VCaP (cell line): ENCODE measurements around the gene BTBD18.
"Not testable (repeated sequence)": the region's sequence is repeated elsewhere in the genome, so short reads cannot be mapped to it uniquely, and the experiment has no call there.

Experiments used
- H3K27ac ChIP-seq: fragments of 450-650 bp; 2 replicates; pipeline ENCODE4 v1.5.1; 2017
- TF ChIP-seq, protein P1 (sequence below): fragments of 450-650 bp; conservative IDR thresholded peaks from 2 replicates; pipeline ENCODE4 v1.5.1; 2017; ENCODE audit warnings: mild to moderate bottlenecking, moderate library complexity

BTBD18 gene

GRCh38 chr11:57728829-57729228, 22.8 kb downstream of the BTBD18 start:
- TF ChIP-seq, protein P1, sequence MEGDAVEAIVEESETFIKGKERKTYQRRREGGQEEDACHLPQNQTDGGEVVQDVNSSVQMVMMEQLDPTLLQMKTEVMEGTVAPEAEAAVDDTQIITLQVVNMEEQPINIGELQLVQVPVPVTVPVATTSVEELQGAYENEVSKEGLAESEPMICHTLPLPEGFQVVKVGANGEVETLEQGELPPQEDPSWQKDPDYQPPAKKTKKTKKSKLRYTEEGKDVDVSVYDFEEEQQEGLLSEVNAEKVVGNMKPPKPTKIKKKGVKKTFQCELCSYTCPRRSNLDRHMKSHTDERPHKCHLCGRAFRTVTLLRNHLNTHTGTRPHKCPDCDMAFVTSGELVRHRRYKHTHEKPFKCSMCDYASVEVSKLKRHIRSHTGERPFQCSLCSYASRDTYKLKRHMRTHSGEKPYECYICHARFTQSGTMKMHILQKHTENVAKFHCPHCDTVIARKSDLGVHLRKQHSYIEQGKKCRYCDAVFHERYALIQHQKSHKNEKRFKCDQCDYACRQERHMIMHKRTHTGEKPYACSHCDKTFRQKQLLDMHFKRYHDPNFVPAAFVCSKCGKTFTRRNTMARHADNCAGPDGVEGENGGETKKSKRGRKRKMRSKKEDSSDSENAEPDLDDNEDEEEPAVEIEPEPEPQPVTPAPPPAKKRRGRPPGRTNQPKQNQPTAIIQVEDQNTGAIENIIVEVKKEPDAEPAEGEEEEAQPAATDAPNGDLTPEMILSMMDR: no peak
- no peak overlapping the region for H3K27ac ChIP-seq

DNA sequence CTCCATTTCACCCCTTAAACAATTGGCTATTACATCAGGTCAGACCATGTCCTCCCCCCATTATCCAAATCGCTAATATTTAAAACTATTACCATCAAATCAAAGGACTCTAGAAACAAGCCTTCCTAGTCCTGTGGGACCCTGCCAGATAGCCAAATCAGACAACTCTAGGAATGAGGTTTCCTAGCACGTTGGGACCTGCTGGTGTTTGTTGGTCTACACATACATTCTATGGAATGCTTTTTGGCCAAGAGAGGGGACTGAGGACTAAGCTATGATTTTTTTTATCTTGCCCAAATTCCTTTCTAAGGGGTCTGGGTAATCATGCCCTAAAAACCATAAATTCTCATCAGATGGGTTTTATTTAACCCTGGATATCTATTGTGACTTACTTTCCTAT, 24.4 kb downstream of the BTBD18 start:
- TF ChIP-seq, protein P1: no peak
- H3K27ac ChIP-seq: no peak overlapping the region

- H3K27ac ChIP-seq: not testable (repeated sequence)
Measured at GRCh38 chr11:57716726-57717125, 34.9 kb downstream of the BTBD18 start.

- TF ChIP-seq, protein P1: no peak
Measured at GRCh38 chr11:57713835-57714234, 37.8 kb downstream of the BTBD18 start.

GRCh38 chr11:57712256-57713150, 39.1 kb downstream of the BTBD18 start, which contains the start of gene TMX2:
Gene TMX2 (plus strand): TSS chr11:57712593. CDS start chr11:57712619, 26 bp downstream.
- H3K27ac ChIP-seq: peak within 1 kb of the TSS; percentile 96

More at GRCh38 chr11:57713835-57714234, 37.8 kb downstream of the BTBD18 start:
- H3K27ac ChIP-seq: peak overlapping the region; percentile 96; the same call in 1 of the 2 replicates

GRCh38 chr11:57711414-57712255, 40.0 kb downstream of the BTBD18 start, which contains the start of gene MED19:
Gene MED19 (minus strand): TSS chr11:57712215. CDS start chr11:57712179, 36 bp downstream.
- H3K27ac ChIP-seq: peak within 1 kb of the TSS; percentile 96
- TF ChIP-seq, protein P1: no peak

More at GRCh38 chr11:57712256-57713150, 39.1 kb downstream of the BTBD18 start, which contains the start of gene TMX2:
- TF ChIP-seq, protein P1: no peak

DNA sequence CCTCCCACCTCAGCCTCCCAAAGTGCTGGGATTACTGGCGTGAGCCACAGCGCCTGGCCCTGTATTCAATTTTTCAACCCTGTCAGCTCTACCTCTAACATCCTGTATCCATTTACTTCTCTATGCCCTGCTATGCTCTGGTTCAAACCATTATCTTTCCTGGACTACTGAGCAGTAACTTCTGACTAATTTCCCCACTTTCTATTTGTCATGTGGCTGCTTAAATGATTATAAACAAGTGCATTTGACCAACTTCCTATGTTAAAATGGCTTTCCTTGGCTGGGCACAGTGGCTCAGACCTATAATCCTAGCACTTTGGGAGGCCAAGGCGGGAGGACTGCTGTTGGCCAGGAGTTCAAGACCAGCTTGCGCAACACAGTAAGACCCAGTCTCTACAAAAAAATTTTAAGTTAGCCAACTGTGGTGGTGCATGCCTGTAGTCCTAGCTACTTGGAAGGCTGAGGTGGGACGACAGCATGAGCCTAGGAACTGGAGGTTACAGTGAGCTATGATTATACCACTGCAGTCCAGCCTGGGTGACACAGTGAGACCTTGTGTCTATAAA, 41.7 kb downstream of the BTBD18 start:
- TF ChIP-seq, protein P1: no peak
- no peak overlapping the region; the same call in 1 of the 2 replicates for H3K27ac ChIP-seq

DNA sequence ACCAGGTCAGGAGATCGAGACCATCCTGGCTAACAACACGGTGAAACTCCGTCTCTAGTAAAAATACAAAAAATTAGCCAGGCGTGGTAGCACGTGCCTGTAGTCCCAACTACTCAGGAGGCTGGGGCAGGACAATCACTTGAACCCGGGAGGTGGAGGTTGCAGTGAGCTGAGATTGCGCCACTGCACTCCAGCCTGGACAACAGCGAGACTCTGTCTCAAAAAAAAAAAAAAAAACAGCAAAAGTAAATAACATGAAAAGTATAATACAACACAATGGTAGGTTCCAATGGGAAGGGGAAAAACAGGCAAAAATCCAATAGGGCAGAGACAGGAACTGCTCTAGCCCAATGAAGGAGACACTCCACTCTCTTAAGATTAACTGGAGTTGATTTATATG, 46.2 kb downstream of the BTBD18 start:
- not testable (repeated sequence) for H3K27ac ChIP-seq
